OCI-LY1 (cell line): ENCODE results near the gene MPG.

Source experiments
- H2AFZ ChIP-seq: fragments of 200-600 bp; sonication (generic), shearing (Covaris generic); 2 replicates; pipeline ENCODE4 v1.6.0; 2014; ENCODE audit warnings: antibody characterized with exemption, mild to moderate bottlenecking, low read length
- H3F3A ChIP-seq: fragments of 200-600 bp; sonication (generic), shearing (Covaris generic); 2 replicates; pipeline ENCODE4 v1.6.0; 2014; ENCODE audit warnings: mild to moderate bottlenecking, antibody characterized with exemption, low read length, moderate library complexity; ENCODE audit not compliant: insufficient read depth
- H3K27ac ChIP-seq: fragments of 200-600 bp; sonication (generic); 2 replicates; pipeline ENCODE4 v1.5.1; 2014; ENCODE audit warnings: low read length, mixed run types, mild to moderate bottlenecking, low read depth; ENCODE audit not compliant: poor library complexity, severe bottlenecking
- H3K27me3 ChIP-seq: fragments of 200-600 bp; sonication (generic); 2 replicates; pipeline ENCODE4 v1.6.0; 2014; ENCODE audit warnings: antibody characterized with exemption, mild to moderate bottlenecking, low read length, moderate library complexity; ENCODE audit not compliant: insufficient read depth
- H3K36me3 ChIP-seq: fragments of 200-600 bp; sonication (generic); 2 replicates; pipeline ENCODE4 v1.6.1; 2014; ENCODE audit warnings: mild to moderate bottlenecking, antibody characterized with exemption, low read length, moderate library complexity, mixed read lengths; ENCODE audit not compliant: insufficient read depth
- H3K4me1 ChIP-seq: fragments of 200-600 bp; sonication (generic); 2 replicates; pipeline ENCODE4 v1.5.1; 2014; ENCODE audit warnings: mild to moderate bottlenecking, low read length, moderate library complexity; ENCODE audit not compliant: insufficient read depth, severe bottlenecking
- H3K4me2 ChIP-seq: fragments of 200-600 bp; sonication (generic), shearing (Covaris generic); 2 replicates; pipeline ENCODE4 v1.6.1; 2014; ENCODE audit warnings: low read length
- H3K4me3 ChIP-seq: fragments of 200-600 bp; sonication (generic); 2 replicates; pipeline ENCODE4 v1.5.1; 2014; ENCODE audit warnings: low read length, low read depth, mild to moderate bottlenecking, mixed read lengths; ENCODE audit not compliant: poor library complexity, severe bottlenecking
- H3K79me2 ChIP-seq: fragments of 200-600 bp; shearing (Covaris generic); 2 replicates; pipeline ENCODE4 v1.6.1; 2016; ENCODE audit warnings: mixed run types, low read length, mixed read lengths; ENCODE audit not compliant: insufficient read depth
- H3K9ac ChIP-seq: fragments of 200-600 bp; sonication (generic), shearing (Covaris generic); 2 replicates; pipeline ENCODE4 v1.6.1; 2014; ENCODE audit warnings: mild to moderate bottlenecking, low read length, mixed read lengths
- H3K9me2 ChIP-seq: fragments of 200-600 bp; sonication (generic), shearing (Covaris generic); 2 replicates; pipeline ENCODE4 v1.6.1; 2014; ENCODE audit warnings: low read depth, mild to moderate bottlenecking, low read length, mixed read lengths
- H3K9me3 ChIP-seq: fragments of 200-600 bp; shearing (Covaris generic); 2 replicates; pipeline ENCODE4 v1.6.1; 2014; ENCODE audit warnings: low read length, mixed read lengths
- H4K20me1 ChIP-seq: fragments of 200-600 bp; sonication (generic), shearing (Covaris generic); 2 replicates; pipeline ENCODE4 v1.6.0; 2016; ENCODE audit warnings: mild to moderate bottlenecking, low read length; ENCODE audit not compliant: insufficient read depth
- EZH2 ChIP-seq: fragments of 200-600 bp; sonication (generic), shearing (Covaris generic); IDR thresholded peaks from 2 replicates; pipeline ENCODE4 v1.8.0; 2017; ENCODE audit warnings: borderline replicate concordance, mixed run types, mild to moderate bottlenecking, antibody characterized with exemption, low read length, moderate library complexity, mixed read lengths
- TF ChIP-seq, protein P1 (sequence below): fragments of 200-600 bp; sonication (generic), shearing (Covaris generic); IDR thresholded peaks from 2 replicates; pipeline ENCODE4 v1.5.1; 2017; ENCODE audit warnings: mild to moderate bottlenecking, antibody characterized with exemption, low read length, moderate library complexity, mixed read lengths

MPG gene

DNA sequence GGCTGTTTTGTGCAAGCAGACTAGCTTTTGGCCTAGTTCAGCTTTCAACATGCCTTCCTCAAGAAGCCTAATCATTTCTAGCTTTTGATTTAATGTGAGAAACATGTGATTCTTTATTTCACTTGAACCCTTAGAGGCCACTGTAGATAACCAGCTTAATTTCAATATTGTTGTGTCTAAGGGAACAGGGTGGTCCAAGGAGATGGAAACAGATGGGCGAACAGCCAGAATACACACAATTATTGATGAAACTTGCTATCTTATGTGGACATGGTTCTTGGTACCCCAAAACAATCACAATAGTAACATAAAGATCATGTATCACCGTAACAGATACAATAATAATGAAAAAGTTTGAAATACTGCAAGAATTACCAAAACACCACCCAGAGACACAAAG is 55.7 kb downstream of the MPG start:
- Histone ChIP-seq H3K9me2 (no peaks in the 10 kb centered on the region), H3K79me2 (peaks cover 9% of the 10 kb centered on the region), H4K20me1 (no peaks in the 10 kb centered on the region), H3K4me2 (no peak overlapping the region), H3K36me3 (no peaks in the 10 kb centered on the region), H3K9me3 (no peaks in the 10 kb centered on the region), H2AFZ (no peak overlapping the region), H3K4me1 (peaks cover 13% of the 10 kb centered on the region), H3K27ac (no peak overlapping the region), H3F3A (no peaks in the 10 kb centered on the region), H3K4me3 (no peak overlapping the region), H3K9ac (no peak overlapping the region), H3K27me3 (no peaks in the 10 kb centered on the region)
- TF ChIP-seq EZH2 = no peak
- TF ChIP-seq, protein P1, sequence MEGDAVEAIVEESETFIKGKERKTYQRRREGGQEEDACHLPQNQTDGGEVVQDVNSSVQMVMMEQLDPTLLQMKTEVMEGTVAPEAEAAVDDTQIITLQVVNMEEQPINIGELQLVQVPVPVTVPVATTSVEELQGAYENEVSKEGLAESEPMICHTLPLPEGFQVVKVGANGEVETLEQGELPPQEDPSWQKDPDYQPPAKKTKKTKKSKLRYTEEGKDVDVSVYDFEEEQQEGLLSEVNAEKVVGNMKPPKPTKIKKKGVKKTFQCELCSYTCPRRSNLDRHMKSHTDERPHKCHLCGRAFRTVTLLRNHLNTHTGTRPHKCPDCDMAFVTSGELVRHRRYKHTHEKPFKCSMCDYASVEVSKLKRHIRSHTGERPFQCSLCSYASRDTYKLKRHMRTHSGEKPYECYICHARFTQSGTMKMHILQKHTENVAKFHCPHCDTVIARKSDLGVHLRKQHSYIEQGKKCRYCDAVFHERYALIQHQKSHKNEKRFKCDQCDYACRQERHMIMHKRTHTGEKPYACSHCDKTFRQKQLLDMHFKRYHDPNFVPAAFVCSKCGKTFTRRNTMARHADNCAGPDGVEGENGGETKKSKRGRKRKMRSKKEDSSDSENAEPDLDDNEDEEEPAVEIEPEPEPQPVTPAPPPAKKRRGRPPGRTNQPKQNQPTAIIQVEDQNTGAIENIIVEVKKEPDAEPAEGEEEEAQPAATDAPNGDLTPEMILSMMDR = no peak
